Activated gamma-delta T cell treated with Interleukin-2 at 50 U/mL for 16 hours (primary cell): ENCODE measurements around the gene EMX1.

ENCODE experiments used
- DNase-seq: peaks from one replicate; pipeline ENCODE4 v3.0.0-alpha.2; 2020

EMX1 gene

DNA sequence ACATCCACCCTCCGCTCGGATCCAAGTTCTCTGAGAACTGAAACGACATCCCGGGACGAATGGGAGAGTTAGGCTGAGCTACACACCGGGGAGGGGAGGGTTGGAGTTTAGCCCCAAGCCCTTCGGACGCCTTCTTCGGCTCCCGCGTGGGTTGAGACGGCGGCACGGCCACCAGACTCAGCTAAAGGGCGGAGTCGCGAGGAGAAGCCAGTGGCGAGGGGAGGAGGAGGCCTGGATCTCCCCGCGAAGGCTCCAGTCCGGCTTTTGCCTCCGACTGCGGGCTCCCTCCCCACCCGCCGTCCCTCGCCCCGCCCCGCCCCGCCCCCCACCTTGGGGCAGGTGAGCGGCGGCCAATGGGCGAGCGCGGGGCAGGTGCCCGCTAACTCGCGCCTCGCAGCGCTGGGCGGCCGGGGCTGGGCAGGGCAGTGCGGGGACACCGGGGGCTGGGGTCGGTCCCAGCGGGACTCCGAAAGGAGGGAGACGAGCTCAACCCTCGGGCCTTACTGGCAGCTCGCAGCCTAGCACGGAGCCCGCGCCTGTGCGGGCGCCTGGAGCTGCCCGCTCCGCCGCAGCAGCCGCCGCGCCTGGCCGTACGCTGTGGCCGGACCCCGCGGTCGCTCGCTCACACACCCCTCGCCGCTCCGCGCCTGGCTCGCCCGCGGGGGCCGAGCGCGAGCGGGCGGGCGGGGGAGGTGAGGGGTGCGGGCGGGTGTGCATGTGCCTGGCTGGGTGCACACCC is at the start of gene EMX1:
TSS of gene EMX1 (plus strand) at position 382 of the 739 bp plus-strand sequence. CDS start at position 716, 334 bp downstream.
- DNase-seq, result no peak

DNA sequence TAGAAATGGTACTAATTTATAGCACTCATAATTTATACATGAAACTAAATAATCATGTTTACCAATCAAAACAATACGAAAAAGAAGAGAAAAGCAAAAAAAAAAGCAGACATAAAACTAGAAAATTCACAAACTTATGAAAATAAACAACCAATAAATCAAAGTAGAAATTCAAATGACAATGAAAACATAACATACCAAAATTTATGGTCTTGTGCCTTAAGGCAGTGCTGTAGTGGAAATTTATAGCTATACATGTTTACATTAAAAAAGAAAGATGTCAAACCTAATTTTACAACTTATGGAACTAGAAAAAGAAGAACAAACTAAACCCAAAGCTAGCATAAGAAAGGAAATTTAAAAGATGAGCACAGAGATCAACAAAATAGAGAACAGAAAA is 46.3 kb upstream of the EMX1 start:
- no peak for DNase-seq

GRCh38 chr2:72871880-72872279 is 45.4 kb upstream of the EMX1 start:
- DNase-seq, result no peak

- DNase-seq, result no peak
Measured at GRCh38 chr2:72883356-72883962, 33.9 kb upstream of the EMX1 start.

DNA sequence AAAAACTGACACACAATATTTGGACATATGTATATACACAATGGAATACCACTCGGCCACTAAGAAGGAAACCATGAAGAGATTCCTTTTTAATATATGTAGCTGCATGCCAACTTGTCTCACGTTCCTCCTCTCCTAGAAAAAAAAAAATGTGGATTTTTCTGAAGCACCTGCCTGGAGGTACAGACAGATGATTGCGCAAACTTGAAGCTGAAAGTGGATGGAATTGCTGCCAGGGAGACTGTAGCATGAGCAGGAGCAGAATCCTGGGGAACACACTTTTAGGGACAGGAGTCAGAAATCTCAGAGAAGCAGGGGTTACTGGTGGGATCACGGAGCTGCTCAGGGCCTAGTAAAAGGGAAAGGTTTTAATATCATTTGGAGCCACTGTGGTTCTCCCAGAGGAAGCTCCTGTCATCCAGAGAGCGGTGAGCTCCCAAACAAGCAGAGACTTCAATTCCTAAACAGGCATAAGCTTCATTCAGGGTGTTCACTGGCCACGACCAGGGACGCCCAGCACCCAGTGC is 30.8 kb upstream of the EMX1 start:
- DNase-seq, result no peak

DNA sequence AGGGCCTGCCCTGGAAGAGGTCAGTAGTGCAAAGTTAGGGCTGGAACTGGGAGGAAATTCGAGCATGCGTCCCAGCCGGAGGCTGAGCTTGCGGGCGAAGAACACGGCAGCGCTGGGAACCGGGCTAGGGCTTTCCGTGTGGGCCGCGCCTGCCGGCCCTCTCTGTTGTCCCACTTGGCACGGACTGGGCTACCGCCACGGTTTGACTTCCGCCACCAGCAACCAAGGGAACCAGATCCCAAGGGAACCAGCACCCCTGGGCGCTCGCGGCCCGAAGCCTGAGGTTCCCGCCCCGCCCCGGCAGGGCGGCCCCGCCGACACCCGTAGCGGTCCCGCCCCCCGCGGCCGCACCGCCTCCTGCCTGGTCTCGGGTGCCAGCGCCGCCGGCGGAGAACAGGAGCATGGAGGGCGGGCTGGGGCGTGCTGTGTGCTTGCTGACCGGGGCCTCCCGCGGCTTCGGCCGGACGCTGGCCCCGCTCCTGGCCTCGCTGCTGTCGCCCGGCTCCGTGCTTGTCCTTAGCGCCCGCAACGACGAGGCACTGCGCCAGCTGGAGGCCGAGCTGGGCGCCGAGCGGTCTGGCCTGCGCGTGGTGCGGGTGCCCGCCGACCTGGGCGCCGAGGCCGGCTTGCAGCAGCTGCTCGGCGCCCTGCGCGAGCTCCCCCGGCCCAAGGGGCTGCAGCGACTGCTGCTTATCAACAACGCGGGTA is 30.1 kb upstream of the EMX1 start, which contains the start of gene SPR:
TSS of gene SPR (plus strand) at position 377 of the 708 bp plus-strand sequence. CDS start at position 402, 25 bp downstream.
- peak; percentile 33 for DNase-seq

GRCh38 chr2:72887740-72888437 is 29.4 kb upstream of the EMX1 start:
- DNase-seq, result peak; percentile 26

GRCh38 chr2:72888438-72889202 is 28.7 kb upstream of the EMX1 start:
- DNase-seq, result no peak

DNA sequence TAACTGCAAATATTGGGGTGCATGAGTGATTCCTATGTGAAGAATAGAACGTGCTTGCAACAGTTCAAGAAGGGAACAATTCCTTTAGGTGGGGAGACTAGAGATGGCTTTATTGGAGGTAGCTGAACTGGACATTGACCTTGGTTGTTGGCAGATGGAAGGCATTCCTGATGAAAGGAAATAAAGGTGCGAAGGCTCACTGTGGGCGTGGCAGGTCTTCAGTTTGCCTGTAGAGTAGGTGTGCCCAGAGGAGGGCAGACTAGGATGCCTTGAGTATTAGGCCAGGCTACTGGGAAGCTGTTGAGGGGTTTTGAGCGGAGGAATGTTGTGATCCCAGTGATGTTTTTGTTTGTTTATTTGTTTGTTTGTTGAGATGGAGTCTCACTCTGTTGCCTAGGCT is 27.3 kb upstream of the EMX1 start:
- DNase-seq, result no peak

DNA sequence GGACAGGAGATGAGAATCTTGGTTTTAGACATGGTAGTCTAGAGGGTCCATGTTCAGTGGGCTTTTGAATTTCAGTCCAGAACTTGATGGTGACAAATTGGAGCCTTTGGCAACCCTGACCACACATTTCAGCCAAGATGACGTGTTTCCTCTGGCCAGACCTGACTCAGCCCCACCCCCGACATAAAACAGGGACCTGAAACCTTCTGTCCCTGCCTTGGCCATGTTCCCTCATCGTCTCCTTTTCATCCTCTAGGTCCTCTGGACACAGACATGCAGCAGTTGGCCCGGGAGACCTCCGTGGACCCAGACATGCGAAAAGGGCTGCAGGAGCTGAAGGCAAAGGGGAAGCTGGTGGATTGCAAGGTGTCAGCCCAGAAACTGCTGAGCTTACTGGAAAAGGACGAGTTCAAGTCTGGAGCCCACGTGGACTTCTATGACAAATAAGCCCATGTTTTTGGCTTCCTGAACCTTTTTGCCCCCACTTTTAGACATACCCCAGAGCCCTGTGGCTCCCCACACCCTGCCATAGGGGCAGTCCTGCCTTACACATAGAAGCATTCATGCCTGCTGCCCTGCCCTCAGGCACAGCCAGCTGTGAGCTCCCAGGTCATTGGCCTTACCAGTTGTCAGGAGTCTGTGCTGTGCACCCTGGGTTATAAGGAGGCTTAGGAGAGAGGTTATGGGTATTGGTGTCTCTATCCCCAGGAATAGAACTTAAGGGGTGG is 26.1 kb upstream of the EMX1 start:
- no peak for DNase-seq

DNA sequence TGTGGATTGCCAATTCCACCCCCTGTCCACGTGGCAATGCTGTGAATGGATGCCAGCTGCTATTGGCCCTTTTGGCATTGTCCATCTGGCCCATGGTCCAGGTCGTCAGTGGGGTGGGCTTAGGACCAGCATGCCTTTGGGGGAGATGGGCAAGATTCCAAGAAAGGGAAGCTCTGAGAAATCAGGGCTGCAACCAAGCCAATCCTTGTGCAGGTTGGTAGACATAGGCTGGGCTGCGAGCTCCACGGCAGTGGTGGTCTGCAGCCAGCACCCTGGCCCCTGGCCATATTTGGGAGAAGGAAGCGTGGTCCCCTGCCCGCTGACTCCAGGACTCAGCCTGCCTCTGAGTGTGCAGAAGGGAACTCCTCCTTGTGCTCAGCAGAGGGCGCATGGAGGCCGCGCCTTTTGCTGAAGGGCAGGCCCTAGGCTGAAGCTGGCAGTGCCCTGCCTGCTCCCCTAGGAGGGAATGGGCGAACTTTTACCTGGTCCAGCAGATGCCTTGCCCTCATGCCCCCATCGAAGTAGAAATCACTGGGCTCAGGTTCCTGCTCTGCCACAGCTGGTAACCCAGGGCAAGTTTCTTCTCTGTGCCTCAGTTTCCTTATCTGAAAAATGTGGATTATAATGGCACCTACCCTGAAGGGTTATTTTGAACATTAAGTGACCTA is 24.7 kb upstream of the EMX1 start:
- peak; percentile 44 for DNase-seq

GRCh38 chr2:72893594-72894319 is 23.6 kb upstream of the EMX1 start:
- no peak for DNase-seq

- DNase-seq, result no peak
Measured at GRCh38 chr2:72894514-72894913, 22.8 kb upstream of the EMX1 start.

DNA sequence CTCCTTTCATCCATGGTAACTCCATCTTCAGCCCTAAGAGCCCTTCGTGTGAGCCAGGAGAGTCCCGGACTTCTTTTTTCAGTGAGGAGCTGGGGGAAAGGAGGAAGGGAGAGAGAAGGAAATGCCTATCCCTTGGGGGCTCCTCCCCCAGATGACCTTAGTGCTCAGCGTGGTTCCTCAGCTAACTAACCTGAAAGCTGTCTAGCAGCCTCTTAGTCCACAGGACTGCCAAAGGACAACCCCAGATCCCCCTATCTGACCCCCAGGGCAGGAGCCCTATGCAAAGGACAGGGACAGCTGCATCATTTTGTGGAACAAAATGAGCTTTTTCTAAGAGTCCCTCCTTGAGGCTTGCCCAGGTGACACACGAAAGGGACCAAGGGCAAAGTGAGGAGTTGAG is 22.2 kb upstream of the EMX1 start:
- DNase-seq, result no peak

DNA sequence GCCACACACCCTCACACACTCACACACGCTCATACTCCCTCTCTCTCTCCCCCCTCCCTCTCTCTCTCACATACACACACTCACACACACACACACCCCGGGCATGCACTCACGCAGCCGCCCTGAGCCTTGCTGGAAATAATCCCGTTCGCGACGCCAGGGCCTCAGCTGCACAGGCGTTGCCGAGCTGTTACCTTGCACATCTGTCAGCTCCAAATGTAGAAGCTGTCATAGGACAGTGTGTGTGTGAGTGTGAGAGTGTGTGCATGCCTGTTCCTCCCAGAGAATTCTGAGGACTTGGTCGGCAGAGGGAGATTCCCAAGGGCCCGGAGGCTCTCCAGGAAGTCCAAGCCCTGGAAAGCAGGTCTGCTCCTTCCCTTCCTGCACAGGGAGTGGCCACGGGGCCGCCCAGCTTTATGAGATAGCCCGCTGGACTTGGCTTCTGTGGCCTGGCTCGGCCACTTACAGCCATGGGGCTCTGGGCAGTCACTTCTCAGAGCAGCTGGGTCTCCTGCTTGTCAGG is 21.5 kb upstream of the EMX1 start:
- DNase-seq, result no peak

DNA sequence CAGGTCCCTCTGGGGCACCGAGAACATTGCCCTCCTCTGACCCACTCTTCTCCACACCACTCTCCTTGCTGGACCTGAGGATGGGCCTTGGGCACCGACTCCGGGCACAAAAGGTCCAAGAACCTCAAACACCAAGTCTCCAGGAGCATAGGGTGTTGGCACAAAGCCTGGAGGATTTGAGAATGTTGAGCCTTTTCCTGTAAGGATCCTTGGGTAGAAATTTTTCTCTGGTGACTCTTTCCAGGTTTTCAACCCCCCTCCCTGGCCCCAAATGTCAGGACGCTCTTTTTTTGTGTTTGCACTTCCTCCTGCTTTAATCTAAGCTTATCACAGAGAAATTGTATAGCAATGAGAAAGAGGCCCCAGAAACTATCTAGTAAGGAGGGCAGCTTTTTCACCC is 20.9 kb upstream of the EMX1 start:
- no peak for DNase-seq

DNA sequence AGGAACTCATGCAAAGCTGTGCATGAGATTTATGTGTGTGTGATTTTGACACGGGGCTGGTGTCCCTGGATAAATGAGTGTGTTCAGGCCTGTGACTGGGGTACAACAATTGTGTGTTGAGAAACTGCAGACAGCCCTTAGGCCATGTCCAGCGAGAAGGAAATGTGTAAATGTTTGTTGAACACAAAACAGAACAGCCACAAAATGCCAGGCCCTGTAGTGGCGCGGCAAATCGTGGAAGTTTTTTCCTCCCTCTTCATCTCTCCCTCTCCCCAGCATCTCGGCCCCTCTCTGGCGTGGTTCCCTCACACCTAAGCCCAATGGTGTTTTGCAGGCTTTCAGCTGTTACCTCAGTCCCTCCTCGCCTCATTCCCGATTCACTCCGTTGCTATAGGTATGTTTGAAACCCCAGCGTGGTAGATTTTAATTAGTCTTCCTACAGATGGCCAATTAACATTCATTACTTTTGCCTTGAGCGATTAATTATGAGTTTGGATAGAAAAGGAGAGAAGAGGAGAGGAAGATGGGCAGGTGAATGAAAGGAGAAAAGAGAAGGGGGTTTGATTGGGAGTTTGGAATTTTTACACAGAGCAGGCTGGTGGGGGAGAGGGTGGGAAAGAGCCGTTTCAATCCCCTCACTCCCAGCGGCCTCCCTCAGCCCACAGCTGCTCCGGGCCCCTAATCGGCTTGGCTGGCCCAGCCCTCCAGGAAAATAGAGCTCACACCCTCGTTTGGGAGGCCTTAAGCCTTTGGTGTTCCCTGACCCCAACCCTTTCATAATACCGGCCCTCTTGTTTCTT is 19.3 kb upstream of the EMX1 start:
- DNase-seq, result no peak

DNA sequence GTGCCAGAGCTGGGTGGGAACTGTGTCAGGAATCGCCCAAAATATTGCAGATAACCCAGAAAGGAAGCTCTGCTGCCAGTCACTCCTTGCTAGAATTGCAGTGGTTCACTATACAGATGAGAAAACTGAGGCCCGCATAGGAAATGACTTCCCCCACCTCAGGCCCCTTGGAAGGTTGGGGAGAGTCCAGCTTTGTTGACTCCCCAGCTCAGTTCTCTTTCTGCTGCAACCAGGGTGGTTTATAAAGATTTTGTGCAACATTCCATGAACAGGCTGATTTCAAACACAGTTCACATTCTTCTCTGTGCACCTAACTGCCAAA is 18.8 kb upstream of the EMX1 start:
- no peak for DNase-seq

DNA sequence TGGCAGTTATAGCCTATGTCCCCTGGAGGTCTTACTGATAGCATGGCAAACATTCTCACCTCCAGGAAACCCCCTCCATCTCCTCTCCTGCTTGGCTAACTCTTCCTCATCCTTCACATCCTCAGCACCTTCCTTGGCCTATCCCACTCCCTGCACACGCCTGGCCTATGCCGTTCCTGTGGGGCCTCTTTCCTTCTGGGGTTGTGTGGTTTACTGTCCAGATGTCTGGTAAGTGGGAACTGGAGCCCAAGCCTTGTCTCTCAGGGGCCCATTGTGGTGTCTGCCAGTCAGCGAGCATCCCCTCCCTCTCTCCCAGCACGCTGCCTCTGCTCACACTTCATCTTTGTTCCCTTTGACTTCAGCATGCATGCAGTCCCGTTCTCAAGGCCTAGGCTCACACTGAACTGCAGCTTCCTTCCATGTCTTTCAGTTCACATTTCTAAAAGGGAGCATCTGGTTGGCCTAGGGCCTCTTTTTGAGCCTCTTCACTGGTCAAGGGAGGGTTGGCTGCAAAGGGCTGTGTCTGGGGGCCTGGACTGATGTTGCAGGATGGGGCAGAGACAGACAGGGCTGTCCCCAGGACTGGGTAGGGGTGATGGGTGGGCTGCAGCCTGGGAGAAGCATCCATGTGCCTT is 17.0 kb upstream of the EMX1 start:
- no peak for DNase-seq
